Glutamatergic neuron (in vitro differentiated cells): ENCODE results near the gene MAP1LC3B2. TPM values are rescaled to one million over a fixed set of nuclear protein-coding genes. Genes with fewer than 3 reads are reported as not detected.
A peak's percentile ranks its signal among the peaks of the same experiment; 100 is the strongest.

Experiments
- DNase-seq: peaks from one replicate; pipeline ENCODE4 v3.0.0; 2022
- H3K27ac Mint-ChIP-seq: one replicate; pipeline ENCODE4 v1.8.0; 2020; ENCODE audit warnings: mild to moderate bottlenecking, mixed read lengths, inconsistent platforms; ENCODE audit not compliant: unreplicated experiment
- H3K27me3 Mint-ChIP-seq: one replicate; pipeline ENCODE4 v1.8.0; 2020; ENCODE audit warnings: mild to moderate bottlenecking, moderate library complexity, mixed read lengths, inconsistent platforms; ENCODE audit not compliant: unreplicated experiment
- H3K36me3 Mint-ChIP-seq: one replicate; pipeline ENCODE4 v1.8.0; 2020; ENCODE audit warnings: mild to moderate bottlenecking, mixed read lengths, inconsistent platforms; ENCODE audit not compliant: unreplicated experiment
- H3K4me1 Mint-ChIP-seq: one replicate; pipeline ENCODE4 v1.8.0; 2020; ENCODE audit warnings: mild to moderate bottlenecking, low read depth, mixed read lengths, inconsistent platforms; ENCODE audit not compliant: unreplicated experiment
- H3K4me3 Mint-ChIP-seq: one replicate; pipeline ENCODE4 v1.8.0; 2020; ENCODE audit warnings: mild to moderate bottlenecking, mixed read lengths, inconsistent platforms; ENCODE audit not compliant: unreplicated experiment
- H3K9me3 Mint-ChIP-seq: one replicate; pipeline ENCODE4 v1.8.0; 2020; ENCODE audit warnings: mild to moderate bottlenecking, moderate library complexity, mixed read lengths, inconsistent platforms; ENCODE audit not compliant: unreplicated experiment
- CTCF ChIP-seq: fragments of 200-600 bp; sonication (generic); IDR thresholded peaks from one replicate; pipeline ENCODE4 v1.5.0; 2021; ENCODE audit not compliant: partially characterized antibody, unreplicated experiment
- total RNA-seq: library from RNA; stranded (reverse); fragmentation: NEBNext Ultra II Directional; extraction: Animal tissue kit (Norgen Biotek cat#: 25700); gene quantifications from one replicate; pipeline ENCODE4 v1.2.1, GENCODE V29; 2021; ENCODE audit not compliant: unreplicated experiment

MAP1LC3B2 gene
- total RNA-seq, 1 donor from 2014 or later, result 4.4 TPM

GRCh38 chr12:116577154-116577561 is 18.0 kb downstream of the MAP1LC3B2 start:
- H3K4me3 Mint-ChIP-seq, result no peak overlapping the region
- H3K36me3 Mint-ChIP-seq, result no peaks in the 10 kb centered on the region
- no peak for DNase-seq
- no peaks in the 10 kb centered on the region for H3K4me1 Mint-ChIP-seq
- peaks cover 4% of the 10 kb centered on the region for H3K27me3 Mint-ChIP-seq
- TF ChIP-seq CTCF, result no peak
- no peak overlapping the region for H3K27ac Mint-ChIP-seq
- H3K9me3 Mint-ChIP-seq, result peaks cover 3% of the 10 kb centered on the region

- Mint-ChIP-seq H3K27me3 (peaks cover 4% of the 10 kb centered on the region), H3K4me1 (no peaks in the 10 kb centered on the region), H3K4me3 (no peak overlapping the region), H3K27ac (no peak overlapping the region), H3K36me3 (no peaks in the 10 kb centered on the region), H3K9me3 (peaks cover 3% of the 10 kb centered on the region)
- TF ChIP-seq CTCF, result no peak
- no peak for DNase-seq
Measured at GRCh38 chr12:116578051-116578450, 18.9 kb downstream of the MAP1LC3B2 start.

- Mint-ChIP-seq H3K36me3 (peaks cover 6% of the 10 kb centered on the region), H3K9me3 (peaks cover 6% of the 10 kb centered on the region), H3K4me3 (no peak overlapping the region), H3K27ac (peak overlapping the region; percentile 49), H3K27me3 (peaks cover 6% of the 10 kb centered on the region), H3K4me1 (peaks cover 2% of the 10 kb centered on the region)
- DNase-seq, result peak; percentile 33
- TF ChIP-seq CTCF, result no peak
Measured at GRCh38 chr12:116582610-116583009, 23.4 kb downstream of the MAP1LC3B2 start.

- Mint-ChIP-seq H3K4me1 (peaks cover 2% of the 10 kb centered on the region), H3K27me3 (peaks cover 6% of the 10 kb centered on the region), H3K27ac (peak overlapping the region; percentile 72), H3K36me3 (peaks cover 6% of the 10 kb centered on the region), H3K4me3 (no peak overlapping the region), H3K9me3 (peaks cover 6% of the 10 kb centered on the region)
- DNase-seq, result no peak
- TF ChIP-seq CTCF, result no peak
Measured at GRCh38 chr12:116583129-116583694, 24.0 kb downstream of the MAP1LC3B2 start.

GRCh38 chr12:116587270-116587669 is 28.1 kb downstream of the MAP1LC3B2 start:
- Mint-ChIP-seq H3K4me3 (no peak overlapping the region), H3K36me3 (peaks cover 6% of the 10 kb centered on the region), H3K27ac (no peak overlapping the region), H3K4me1 (peaks cover 2% of the 10 kb centered on the region), H3K27me3 (peaks cover 4% of the 10 kb centered on the region), H3K9me3 (peaks cover 2% of the 10 kb centered on the region)
- TF ChIP-seq CTCF, result no peak
- no peak for DNase-seq
